K562 (cell line): Measurements from ENCODE around the gene PANX1. TPM values are rescaled to one million over a fixed set of nuclear protein-coding genes. Genes with fewer than 3 reads are reported as not detected.

Experiments
- ATAC-seq: fragments of 200-7000 bp; cut with Tn5 transposase; 3 replicates; pipeline ENCODE4 v1.9.1; 2020; ENCODE audit warnings: moderate library complexity
- BruUV-seq: library from RNA; stranded (reverse); fragments of 400-500 nt; replicated peaks from 2 replicates; lab custom pipeline; 2021; lab: Mats Ljungman, UMichigan
- CTCF ChIA-PET: fragments of 300-600 bp; formaldehyde crosslinking; extraction: SDS; loops from one replicate; lab custom pipeline; 2021; ENCODE audit warnings: low intra/inter-chr PET ratio; lab: Yijun Ruan, JAX
- POLR2A ChIA-PET: fragments of 300-600, 350-650 bp; sonication (Branson Sonifier 250); formaldehyde crosslinking; extraction: SDS; loops from one replicate; lab custom pipeline; 2021; ENCODE audit warnings: antibody characterized with exemption, inconsistent platforms; lab: Yijun Ruan, JAX
- DNase-seq, 4 experiments: peaks; one replicate each; pipeline versions ENCODE4 v3.0.0 to v3.0.0-alpha.2; 2011 to 2018; ENCODE audit warnings: low spot score in 3 of 4, mixed read lengths in 3 of 4; ENCODE audit errors: extremely low read depth in 1 of 4
- FAIRE-seq: peaks from 2 replicates; lab custom pipeline; 2011; peaks lifted over from hg19 to GRCh38; lab: Jason Lieb, UNC
- H2AFZ ChIP-seq: 2 replicates; pipeline ENCODE4 v1.6.0; 2011; ENCODE audit warnings: low read depth, low read length, control low read depth, inconsistent platforms
- H3K27ac ChIP-seq: fragments of 200-600 bp; 3 replicates; pipeline ENCODE4 v1.8.0; 2011; ENCODE audit warnings: low read depth, mild to moderate bottlenecking, control low read depth, inconsistent platforms, low read length, moderate library complexity, mixed read lengths; ENCODE audit errors: extremely low read depth
- H3K27me3 ChIP-seq, 2 experiments: fragments of 300-600 bp in 1 of 2; 2 replicates in 1 of 2; 3 replicates in 1 of 2; pipeline versions ENCODE4 v1.6.0 to v1.8.0; 2011; ENCODE audit warnings: inconsistent platforms in 2 of 2, low read length in 2 of 2, mild to moderate bottlenecking in 1 of 2, mixed read lengths in 1 of 2, moderate library complexity in 1 of 2; ENCODE audit not compliant: control insufficient read depth in 2 of 2, insufficient read depth in 2 of 2
- H3K36me3 ChIP-seq: fragments of 300-600 bp; 3 replicates; pipeline ENCODE4 v1.8.0; 2011; ENCODE audit warnings: mild to moderate bottlenecking, low read length, inconsistent platforms; ENCODE audit not compliant: control insufficient read depth, insufficient read depth
- H3K4me1 ChIP-seq, 2 experiments: fragments of 200-600 bp in 1 of 2; replicated peaks in 1 of 2; 2 replicates in 1 of 2; 3 replicates in 1 of 2; pipeline versions ENCODE4 v1.5.1 to v1.8.0; 2011; ENCODE audit warnings: inconsistent platforms in 2 of 2, low read length in 2 of 2, mild to moderate bottlenecking in 1 of 2, mixed read lengths in 1 of 2, moderate library complexity in 1 of 2; ENCODE audit not compliant: control insufficient read depth in 2 of 2, insufficient read depth in 2 of 2
- H3K4me2 ChIP-seq: 2 replicates; pipeline ENCODE4 v1.6.1; 2011; ENCODE audit warnings: low read length, control low read depth, inconsistent platforms, mixed read lengths; ENCODE audit not compliant: insufficient read depth
- H3K4me3 ChIP-seq: fragments of 200-600 bp; sonication (generic), shearing (Covaris generic); 2 replicates; pipeline ENCODE4 v1.5.1; 2016; ENCODE audit warnings: control low read depth, inconsistent platforms
- H3K79me2 ChIP-seq: fragments of 200-600 bp; 3 replicates; pipeline ENCODE4 v1.8.0; 2011; ENCODE audit warnings: low read length, inconsistent platforms; ENCODE audit not compliant: control insufficient read depth, insufficient read depth
- H3K9ac ChIP-seq, 2 experiments: 2 replicates each; pipeline versions ENCODE4 v1.6.0 to v1.6.1; 2011; ENCODE audit warnings: low read depth in 2 of 2, low read length in 2 of 2, control low read depth in 1 of 2, inconsistent platforms in 1 of 2, mild to moderate bottlenecking in 1 of 2, mixed read lengths in 1 of 2; ENCODE audit not compliant: insufficient read depth in 1 of 2
- H3K9me1 ChIP-seq: one replicate; pipeline ENCODE4 v1.6.0; 2011; ENCODE audit warnings: inconsistent platforms, mild to moderate bottlenecking, low read length, moderate library complexity; ENCODE audit not compliant: control insufficient read depth, insufficient read depth
- H3K9me3 ChIP-seq: replicated peaks from 2 replicates; pipeline ENCODE4 v1.5.1; 2011; ENCODE audit warnings: low read depth, low read length, inconsistent platforms; ENCODE audit not compliant: control insufficient read depth, insufficient read depth
- H4K20me1 ChIP-seq: replicated peaks from 2 replicates; pipeline ENCODE4 v1.6.1; 2011; ENCODE audit warnings: low read length, inconsistent platforms, mixed read lengths; ENCODE audit not compliant: control insufficient read depth, insufficient read depth
- GTF2E2 ChIP-seq: fragments of 200-800 bp; sonication (Bioruptor generic); IDR thresholded peaks from 2 replicates; pipeline ENCODE4 v1.6.1; 2016; ENCODE audit warnings: missing genetic modification characterization, missing compliant biosample characterization
- HDAC2 ChIP-seq: fragments of 450-650 bp; IDR thresholded peaks from 2 replicates; pipeline ENCODE4 v1.6.1; 2016; ENCODE audit warnings: mild to moderate bottlenecking
- JUND ChIP-seq, 2 experiments: IDR thresholded peaks; 2 replicates in 1 of 2; 3 replicates in 1 of 2; pipeline ENCODE4 v1.6.1; 2011; ENCODE audit warnings: borderline replicate concordance in 2 of 2, low read depth in 2 of 2, low read length in 2 of 2, improper control_type of control experiment in 1 of 2, missing biosample characterization in 1 of 2, missing genetic modification characterization in 1 of 2, missing genetic modification reagents in 1 of 2
- PHF20 ChIP-seq: fragments of 450-650 bp; IDR thresholded peaks from 2 replicates; pipeline ENCODE4 v1.6.1; 2018; ENCODE audit not compliant: partially characterized antibody
- PRMT5 ChIP-seq: sonication (generic); formaldehyde crosslinking; IDR thresholded peaks from 2 replicates; pipeline ENCODE4 v1.5.0; 2020; ENCODE audit warnings: missing genetic modification reagents
- SAP30 ChIP-seq: fragments of 200-600 bp; sonication (generic); IDR thresholded peaks from 2 replicates; pipeline ENCODE4 v1.6.1; 2012; ENCODE audit warnings: borderline replicate concordance, low read depth, mild to moderate bottlenecking, moderate library complexity, low read length, control low read depth, inconsistent platforms; ENCODE audit not compliant: insufficient read depth, poor library complexity, severe bottlenecking
- WGBS: fragments of 100-300 bp; shearing (Covaris generic); methylation state at CpG from one replicate; pipeline ENCODE4 v1.1.6; 2016; ENCODE audit warnings: low coverage, mixed read lengths; ENCODE audit not compliant: insufficient coverage; ENCODE audit errors: missing lambda C conversion rate; 5-methylcytosine and 5-hydroxymethylcytosine counted together
- in situ Hi-C: fragments of 300-500 bp; cut with MboI; formaldehyde crosslinking; loops from 4 replicates; pipeline ENCODE4 v1.15.0; 2018; ENCODE audit warnings: inconsistent platforms, mixed read lengths
- intact Hi-C: fragments of 100-400 bp; cut with micrococcal nuclease; formaldehyde crosslinking; loops from 2 replicates; pipeline ENCODE4 v1.14.2; 2022
- polyA plus RNA-seq, 8 experiments: library from polyadenylated mRNA; depleted of rRNA in 4 of 8; stranded (reverse) in 5 of 8; unstranded in 3 of 8; fragments of >200 nt; fragmentation: Nextera tagmentation in 2 of 8; fragmentation: Illumina TruSeq in 1 of 8; extraction: Ambion mirVana in 2 of 8; extraction: Trizol in 1 of 8; gene quantifications; 2 replicates each; pipeline versions ENCODE4 v1.2.1 to v1.2.3, GENCODE V29; 2011 to 2014; ENCODE audit warnings: inconsistent platforms in 1 of 8, missing spikeins in 1 of 8
- total RNA-seq, 7 experiments: library from RNA; depleted of rRNA in 6 of 7; stranded (reverse); fragments of >200 nt in 6 of 7; fragmentation: Illumina TruSeq in 2 of 7; extraction: Trizol in 2 of 7; gene quantifications; 2 replicates each; pipeline versions ENCODE4 v1.2.1 to v1.2.3, GENCODE V29; 2011 to 2021; ENCODE audit warnings: low replicate concordance in 1 of 7
- TF ChIP-seq, protein P1 (sequence below): fragments of 250-450 bp; sonication (Bioruptor Pico); IDR thresholded peaks from 2 replicates; pipeline ENCODE4 v1.4.0; 2020
- TF ChIP-seq, protein P2 (sequence below): sonication (generic); formaldehyde crosslinking; IDR thresholded peaks from 2 replicates; pipeline ENCODE4 v1.8.1; 2023; ENCODE audit warnings: mild to moderate bottlenecking, missing genetic modification reagents, moderate library complexity
- TF ChIP-seq, protein P3 (sequence below), 2 experiments: IDR thresholded peaks; 2 replicates each; pipeline ENCODE4 v1.6.1; 2011; ENCODE audit warnings: borderline replicate concordance in 1 of 2, control low read depth in 1 of 2, low read depth in 1 of 2, low read length in 1 of 2, mild to moderate bottlenecking in 1 of 2, mixed read lengths in 1 of 2, moderate library complexity in 1 of 2; ENCODE audit not compliant: insufficient read depth in 1 of 2, insufficient read length in 1 of 2, poor library complexity in 1 of 2, severe bottlenecking in 1 of 2; ENCODE audit errors: extremely low read depth in 1 of 2
- TF ChIP-seq, protein P4 (sequence below): fragments of 450-650 bp; IDR thresholded peaks from 2 replicates; pipeline ENCODE4 v1.6.1; 2018; ENCODE audit warnings: mild to moderate bottlenecking, low read depth; ENCODE audit not compliant: partially characterized antibody

Gene PANX1
- total and polyA plus RNA-seq, 9 of the 15 experiments (the other 6 are each of a cell fraction or from before 2014, with no cell fraction given): 1.9 to 14.8 (median 10.1) TPM

DNA sequence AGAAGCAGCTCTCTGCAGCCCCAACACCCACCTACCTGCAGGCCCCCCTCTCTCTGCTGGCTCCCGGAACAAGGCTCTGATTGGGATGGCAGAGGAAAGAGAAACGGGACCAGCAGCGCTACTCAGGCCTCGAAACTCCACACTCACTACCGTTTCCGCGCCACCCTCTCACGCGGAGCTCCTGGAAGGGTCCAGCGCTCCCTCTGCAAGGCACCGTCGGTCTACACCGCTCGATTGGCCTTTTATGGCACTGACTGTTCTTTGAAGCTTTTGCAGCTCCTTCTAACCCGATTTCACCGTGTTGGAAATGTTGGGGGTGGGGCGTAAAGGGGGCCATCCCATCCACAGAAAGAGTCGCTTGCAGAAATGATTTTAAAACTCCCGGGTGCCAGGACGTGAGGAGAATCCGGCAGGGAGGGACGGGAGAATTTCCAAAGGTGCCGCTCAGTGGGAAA, 323 bp upstream of the PANX1 start:
- POLR2A ChIA-PET: interaction anchor here (0.8 to 1.6 kb wide), 5 partner anchors 10 to 133 kb away, joined by 3 to 4 read pairs (median 4); no protein-coding TSS in a partner anchor
- WGBS: under 1% methylated on average over 18 of the region's 23 CpGs
- Histone ChIP-seq H4K20me1 (peaks cover 16% of the 10 kb centered on the region), H3K36me3 (no peaks in the 10 kb centered on the region; the same call in 2 of the 3 replicates), H3K4me1 (peaks cover 31 to 46% of the 10 kb centered on the region in 2 experiments), H3K4me2 (peak overlapping the region; percentile 97), H3K9ac (peak overlapping the region; percentile 76 to 97), H3K27me3 (no peaks in the 10 kb centered on the region), H3K27ac (peak overlapping the region; percentile 76), H2AFZ (peak overlapping the region; percentile 98), H3K9me1 (no peaks in the 10 kb centered on the region), H3K9me3 (peaks cover 4% of the 10 kb centered on the region; the same call in 1 of the 2 replicates), H3K79me2 (peaks cover 43% of the 10 kb centered on the region), H3K4me3 (peak overlapping the region; percentile 71)
- FAIRE-seq (no peak), DNase-seq (no peak), ATAC-seq (peak; percentile 22)
- intact Hi-C loops (no loop called here), in situ Hi-C loops (no loop called here)
- CTCF ChIA-PET: no interaction called here
- TSS peak; percentile 78 for BruUV-seq
- TF ChIP-seq JUND (IDR thresholded peaks at IDR 0.05; ENCODE audit: borderline replicate concordance, low read depth, low read length): no peak
- peak; percentile 6; the same call in 1 of the 3 replicates for TF ChIP-seq JUND (tag; IDR thresholded peaks at IDR 0.05; ENCODE audit: borderline replicate concordance, low read depth, low read length)
- no peak for TF ChIP-seq SAP30
- TF ChIP-seq HDAC2: 0 out of 2 replicates have a peak, but pooled peaks have one; percentile 17
- TF ChIP-seq, protein P1, sequence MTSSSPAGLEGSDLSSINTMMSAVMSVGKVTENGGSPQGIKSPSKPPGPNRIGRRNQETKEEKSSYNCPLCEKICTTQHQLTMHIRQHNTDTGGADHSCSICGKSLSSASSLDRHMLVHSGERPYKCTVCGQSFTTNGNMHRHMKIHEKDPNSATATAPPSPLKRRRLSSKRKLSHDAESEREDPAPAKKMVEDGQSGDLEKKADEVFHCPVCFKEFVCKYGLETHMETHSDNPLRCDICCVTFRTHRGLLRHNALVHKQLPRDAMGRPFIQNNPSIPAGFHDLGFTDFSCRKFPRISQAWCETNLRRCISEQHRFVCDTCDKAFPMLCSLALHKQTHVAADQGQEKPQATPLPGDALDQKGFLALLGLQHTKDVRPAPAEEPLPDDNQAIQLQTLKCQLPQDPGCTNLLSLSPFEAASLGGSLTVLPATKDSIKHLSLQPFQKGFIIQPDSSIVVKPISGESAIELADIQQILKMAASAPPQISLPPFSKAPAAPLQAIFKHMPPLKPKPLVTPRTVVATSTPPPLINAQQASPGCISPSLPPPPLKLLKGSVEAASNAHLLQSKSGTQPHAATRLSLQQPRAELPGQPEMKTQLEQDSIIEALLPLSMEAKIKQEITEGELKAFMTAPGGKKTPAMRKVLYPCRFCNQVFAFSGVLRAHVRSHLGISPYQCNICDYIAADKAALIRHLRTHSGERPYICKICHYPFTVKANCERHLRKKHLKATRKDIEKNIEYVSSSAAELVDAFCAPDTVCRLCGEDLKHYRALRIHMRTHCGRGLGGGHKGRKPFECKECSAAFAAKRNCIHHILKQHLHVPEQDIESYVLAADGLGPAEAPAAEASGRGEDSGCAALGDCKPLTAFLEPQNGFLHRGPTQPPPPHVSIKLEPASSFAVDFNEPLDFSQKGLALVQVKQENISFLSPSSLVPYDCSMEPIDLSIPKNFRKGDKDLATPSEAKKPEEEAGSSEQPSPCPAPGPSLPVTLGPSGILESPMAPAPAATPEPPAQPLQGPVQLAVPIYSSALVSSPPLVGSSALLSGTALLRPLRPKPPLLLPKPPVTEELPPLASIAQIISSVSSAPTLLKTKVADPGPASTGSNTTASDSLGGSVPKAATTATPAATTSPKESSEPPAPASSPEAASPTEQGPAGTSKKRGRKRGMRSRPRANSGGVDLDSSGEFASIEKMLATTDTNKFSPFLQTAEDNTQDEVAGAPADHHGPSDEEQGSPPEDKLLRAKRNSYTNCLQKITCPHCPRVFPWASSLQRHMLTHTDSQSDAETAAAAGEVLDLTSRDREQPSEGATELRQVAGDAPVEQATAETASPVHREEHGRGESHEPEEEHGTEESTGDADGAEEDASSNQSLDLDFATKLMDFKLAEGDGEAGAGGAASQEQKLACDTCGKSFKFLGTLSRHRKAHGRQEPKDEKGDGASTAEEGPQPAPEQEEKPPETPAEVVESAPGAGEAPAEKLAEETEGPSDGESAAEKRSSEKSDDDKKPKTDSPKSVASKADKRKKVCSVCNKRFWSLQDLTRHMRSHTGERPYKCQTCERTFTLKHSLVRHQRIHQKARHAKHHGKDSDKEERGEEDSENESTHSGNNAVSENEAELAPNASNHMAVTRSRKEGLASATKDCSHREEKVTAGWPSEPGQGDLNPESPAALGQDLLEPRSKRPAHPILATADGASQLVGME (CRISPR knock-in tag): 0 out of 2 replicates have a peak, but pooled peaks have one; percentile 35
- no peak for TF ChIP-seq PRMT5 (CRISPR knock-in tag)
- TF ChIP-seq PHF20: peak; percentile 54
- TF ChIP-seq GTF2E2 (tag): peak; percentile 10; the same call in 1 of the 2 replicates
- TF ChIP-seq, protein P2, sequence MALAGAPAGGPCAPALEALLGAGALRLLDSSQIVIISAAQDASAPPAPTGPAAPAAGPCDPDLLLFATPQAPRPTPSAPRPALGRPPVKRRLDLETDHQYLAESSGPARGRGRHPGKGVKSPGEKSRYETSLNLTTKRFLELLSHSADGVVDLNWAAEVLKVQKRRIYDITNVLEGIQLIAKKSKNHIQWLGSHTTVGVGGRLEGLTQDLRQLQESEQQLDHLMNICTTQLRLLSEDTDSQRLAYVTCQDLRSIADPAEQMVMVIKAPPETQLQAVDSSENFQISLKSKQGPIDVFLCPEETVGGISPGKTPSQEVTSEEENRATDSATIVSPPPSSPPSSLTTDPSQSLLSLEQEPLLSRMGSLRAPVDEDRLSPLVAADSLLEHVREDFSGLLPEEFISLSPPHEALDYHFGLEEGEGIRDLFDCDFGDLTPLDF (CRISPR knock-in tag): no peak
- TF ChIP-seq, protein P3, sequence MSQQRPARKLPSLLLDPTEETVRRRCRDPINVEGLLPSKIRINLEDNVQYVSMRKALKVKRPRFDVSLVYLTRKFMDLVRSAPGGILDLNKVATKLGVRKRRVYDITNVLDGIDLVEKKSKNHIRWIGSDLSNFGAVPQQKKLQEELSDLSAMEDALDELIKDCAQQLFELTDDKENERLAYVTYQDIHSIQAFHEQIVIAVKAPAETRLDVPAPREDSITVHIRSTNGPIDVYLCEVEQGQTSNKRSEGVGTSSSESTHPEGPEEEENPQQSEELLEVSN (IDR thresholded peaks at IDR 0.05; ENCODE audit: borderline replicate concordance in 1 of 2, extremely low read depth in 1 of 2, insufficient read depth in 1 of 2, insufficient read length in 1 of 2, low read depth in 1 of 2, low read length in 1 of 2, poor library complexity in 1 of 2, severe bottlenecking in 1 of 2): peak; percentile 73 to 85
- TF ChIP-seq, protein P4, sequence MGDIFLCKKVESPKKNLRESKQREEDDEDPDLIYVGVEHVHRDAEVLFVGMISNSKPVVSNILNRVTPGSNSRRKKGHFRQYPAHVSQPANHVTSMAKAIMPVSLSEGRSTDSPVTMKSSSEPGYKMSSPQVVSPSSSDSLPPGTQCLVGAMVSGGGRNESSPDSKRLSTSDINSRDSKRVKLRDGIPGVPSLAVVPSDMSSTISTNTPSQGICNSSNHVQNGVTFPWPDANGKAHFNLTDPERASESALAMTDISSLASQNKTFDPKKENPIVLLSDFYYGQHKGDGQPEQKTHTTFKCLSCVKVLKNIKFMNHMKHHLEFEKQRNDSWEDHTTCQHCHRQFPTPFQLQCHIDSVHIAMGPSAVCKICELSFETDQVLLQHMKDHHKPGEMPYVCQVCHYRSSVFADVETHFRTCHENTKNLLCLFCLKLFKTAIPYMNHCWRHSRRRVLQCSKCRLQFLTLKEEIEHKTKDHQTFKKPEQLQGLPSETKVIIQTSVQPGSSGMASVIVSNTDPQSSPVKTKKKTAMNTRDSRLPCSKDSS: no peak
